Bladder microvascular endothelial cell (primary cell): Measurements from ENCODE around the gene LYSMD3. TPM values are rescaled to one million over a fixed set of nuclear protein-coding genes. Genes with fewer than 3 reads are reported as not detected.

Experiments
- total RNA-seq: library from RNA; depleted of rRNA; stranded (reverse); fragments of >200 nt; gene quantifications from 2 replicates; pipeline ENCODE4 v1.2.3, GENCODE V29; 2014

Gene LYSMD3
- 12.0 and 18.5 TPM in 2 replicates for total RNA-seq

GRCh38 chr5:90529194-90529938 is at the start of gene LYSMD3:
Gene LYSMD3, minus strand, starts transcription at chr5:90529584. Its CDS starts 4,295 bp downstream, at chr5:90525289.

GRCh38 chr5:90558344-90559192 is 29.2 kb upstream of the LYSMD3 start, which contains the start of gene ADGRV1:
Gene ADGRV1, plus strand, starts transcription at chr5:90558797. Its CDS starts 99 bp downstream, at chr5:90558896.

GRCh38 chr5:90474235-90475107 is 54.9 kb downstream of the LYSMD3 start, which contains the start of the genes MBLAC2 and POLR3G:
Gene MBLAC2, minus strand, starts transcription at chr5:90474771. Its CDS starts 479 bp downstream, at chr5:90474292.
Gene POLR3G, plus strand, starts transcription at chr5:90474864. Its CDS starts 10,704 bp downstream, at chr5:90485568.

Other genes with a start within 250 kb of the LYSMD3 start
- 9.9 and 17.4 TPM in 2 replicates for gene CETN3, start 119.8 kb downstream of the LYSMD3 start, total RNA-seq
- 3.2 and 6.1 TPM in 2 replicates for gene MBLAC2, start 54.8 kb downstream of the LYSMD3 start, total RNA-seq
- gene POLR3G, start 54.7 kb downstream of the LYSMD3 start, total RNA-seq, result 5.2 and 8.5 TPM in 2 replicates
- gene ADGRV1, start 29.2 kb upstream of the LYSMD3 start, total RNA-seq, result under 0.01 and 0.06 TPM in 2 replicates